ENCODE results near the gene HSPB6.

DNA sequence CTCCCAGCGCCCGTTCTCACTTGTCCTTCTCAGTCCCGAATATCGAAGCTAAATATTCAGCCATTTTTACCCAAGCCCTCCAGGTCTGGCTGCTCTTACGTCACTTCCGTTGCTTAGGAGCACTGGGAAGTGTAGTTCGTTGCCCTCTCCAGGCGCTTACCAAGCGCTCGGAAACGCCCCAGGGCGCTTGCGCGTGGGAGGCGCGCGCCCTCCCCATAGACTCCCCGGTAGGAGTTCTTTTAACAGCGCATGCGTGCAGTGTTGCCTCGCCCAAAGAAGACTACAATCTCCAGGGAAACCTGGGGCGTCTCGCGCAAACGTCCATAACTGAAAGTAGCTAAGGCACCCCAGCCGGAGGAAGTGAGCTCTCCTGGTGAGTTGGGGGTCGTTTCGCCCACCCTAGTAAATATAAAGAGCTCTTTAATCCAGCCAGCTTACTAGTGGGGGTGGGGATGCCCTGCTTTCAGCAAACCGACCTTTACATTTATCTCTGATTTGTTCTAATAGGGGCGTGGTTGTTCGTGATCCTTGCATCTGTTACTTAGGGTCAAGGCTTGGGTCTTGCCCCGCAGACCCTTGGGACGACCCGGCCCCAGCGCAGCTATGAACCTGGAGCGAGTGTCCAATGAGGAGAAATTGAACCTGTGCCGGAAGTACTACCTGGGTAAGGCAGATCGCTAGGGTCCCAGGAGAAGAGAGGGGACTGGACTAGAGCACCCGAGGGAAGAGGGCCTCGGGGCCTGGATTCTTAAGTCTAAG, 11.3 kb downstream of the HSPB6 start, which contains the start of the genes PSENEN and U2AF1L4:
- TF ChIP-seq TAF1 (IDR thresholded peaks at IDR 0.05; ENCODE audit: borderline replicate concordance, insufficient read depth, low read length) (peak; percentile 44; the same call in 1 of the 2 replicates), POLR2AphosphoS5 (IDR thresholded peaks at IDR 0.05; ENCODE audit: low read depth, low read length) (peak; percentile 73; the same call in 1 of the 2 replicates), REST (IDR thresholded peaks at IDR 0.05; ENCODE audit: insufficient read depth in 1 of 2, low read depth in 2 of 2, low read length in 2 of 2) (0 out of 4 replicates have a peak, but pooled peaks of 1 of the 2 experiments have one; percentile 3), SIN3A (IDR thresholded peaks at IDR 0.05; ENCODE audit: borderline replicate concordance, insufficient read depth, low read length) (0 out of 2 replicates have a peak, but pooled peaks have one; percentile 12)
